ENCODE data around the gene KLHL22.

Gene KLHL22

GRCh38 chr22:20464912-20465758, 30.5 kb downstream of the KLHL22 start:
- TF ChIP-seq CTCF (IDR thresholded peaks at IDR 0.05; ENCODE audit: low read depth, low read length, missing control alignments): no peak
- DNase-seq (ENCODE audit: low read depth): no peak
- no peak overlapping the region for H3K4me3 ChIP-seq (ENCODE audit: low read depth, low read length)

- TF ChIP-seq CTCF (IDR thresholded peaks at IDR 0.05; ENCODE audit: low read depth, low read length, missing control alignments): no peak
- H3K4me3 ChIP-seq (ENCODE audit: low read depth, low read length): no peak overlapping the region
- DNase-seq (ENCODE audit: low read depth): no peak
Measured at GRCh38 chr22:20464096-20464614, 31.4 kb downstream of the KLHL22 start.

- no peak for DNase-seq (ENCODE audit: low read depth)
- no peak overlapping the region for H3K4me3 ChIP-seq (ENCODE audit: low read depth, low read length)
- TF ChIP-seq CTCF (IDR thresholded peaks at IDR 0.05; ENCODE audit: low read depth, low read length, missing control alignments): no peak
Measured at GRCh38 chr22:20463324-20464095, 32.1 kb downstream of the KLHL22 start.

GRCh38 chr22:20459862-20460261, 35.7 kb downstream of the KLHL22 start:
- H3K4me3 ChIP-seq (ENCODE audit: low read depth, low read length): no peak overlapping the region
- no peak for TF ChIP-seq CTCF (IDR thresholded peaks at IDR 0.05; ENCODE audit: low read depth, low read length, missing control alignments)
- no peak for DNase-seq (ENCODE audit: low read depth)

GRCh38 chr22:20459152-20459542, 36.4 kb downstream of the KLHL22 start:
- no peak for DNase-seq (ENCODE audit: low read depth)
- no peak overlapping the region for H3K4me3 ChIP-seq (ENCODE audit: low read depth, low read length)
- no peak for TF ChIP-seq CTCF (IDR thresholded peaks at IDR 0.05; ENCODE audit: low read depth, low read length, missing control alignments)

GRCh38 chr22:20458530-20459151, 37.0 kb downstream of the KLHL22 start:
- DNase-seq (ENCODE audit: low read depth): no peak
- H3K4me3 ChIP-seq (ENCODE audit: low read depth, low read length): no peak overlapping the region
- no peak for TF ChIP-seq CTCF (IDR thresholded peaks at IDR 0.05; ENCODE audit: low read depth, low read length, missing control alignments)
